ENCODE results near the gene AVPR2.

GRCh38 chrX:153865321-153865580 lies 39.2 kb upstream of the AVPR2 start:
- TF ChIP-seq CTCF (conservative IDR thresholded peaks at IDR 0.05; ENCODE audit: low read depth, low read length) (no peak), EZH2phosphoT487 (IDR thresholded peaks at IDR 0.05; ENCODE audit: borderline replicate concordance, low read length) (no peak), EZH2 (IDR thresholded peaks at IDR 0.05; ENCODE audit: low read length, unreplicated experiment) (no peak)
